ENCODE data around the gene NYNRIN. TPM values are rescaled to one million over a fixed set of nuclear protein-coding genes. Genes with fewer than 3 reads are reported as not detected.
"Not testable (repeated sequence)": the region's sequence is repeated elsewhere in the genome, so short reads cannot be mapped to it uniquely, and the experiment has no call there.

NYNRIN gene
- total and polyA plus RNA-seq, 12 donors: 3.6 to 9.0 (median 6.4) TPM

DNA sequence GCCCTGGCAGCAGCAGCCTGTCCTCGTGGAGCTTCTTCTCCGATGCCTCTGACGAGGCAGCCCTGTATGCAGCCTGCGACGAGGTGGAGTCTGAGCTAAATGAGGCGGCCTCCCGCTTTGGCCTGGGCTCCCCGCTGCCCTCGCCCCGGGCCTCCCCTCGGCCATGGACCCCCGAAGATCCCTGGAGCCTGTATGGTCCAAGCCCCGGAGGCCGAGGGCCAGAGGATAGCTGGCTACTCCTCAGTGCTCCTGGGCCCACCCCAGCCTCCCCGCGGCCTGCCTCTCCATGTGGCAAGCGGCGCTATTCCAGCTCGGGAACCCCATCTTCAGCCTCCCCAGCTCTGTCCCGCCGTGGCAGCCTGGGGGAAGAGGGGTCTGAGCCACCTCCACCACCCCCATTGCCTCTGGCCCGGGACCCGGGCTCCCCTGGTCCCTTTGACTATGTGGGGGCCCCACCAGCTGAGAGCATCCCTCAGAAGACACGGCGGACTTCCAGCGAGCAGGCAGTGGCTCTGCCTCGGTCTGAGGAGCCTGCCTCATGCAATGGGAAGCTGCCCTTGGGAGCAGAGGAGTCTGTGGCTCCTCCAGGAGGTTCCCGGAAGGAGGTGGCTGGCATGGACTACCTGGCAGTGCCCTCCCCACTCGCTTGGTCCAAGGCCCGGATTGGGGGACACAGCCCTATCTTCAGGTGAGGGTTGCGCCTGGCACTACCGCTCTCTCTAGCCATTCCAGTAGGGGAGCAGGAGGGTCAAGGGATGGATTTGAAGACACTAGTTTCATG, 28.7 kb upstream of the NYNRIN start:
- peak overlapping the region in 1 of 10 donors; percentile 59 for H3K4me3 ChIP-seq
- peaks cover 0 to 24% (median 0%) of the 10 kb centered on the region in 9 donors for H3K36me3 ChIP-seq
- 86 to 88% methylated on average over 32 of the region's 32 CpGs for WGBS, 2 donors
- H3K9me3 ChIP-seq: no peaks in the 10 kb centered on the region
- DNase-seq (no peak), ATAC-seq (no peak)
- peaks cover 0 to 69% (median 22%) of the 10 kb centered on the region in 9 donors for H3K4me1 ChIP-seq
- peaks cover 0 to 45% (median 9%) of the 10 kb centered on the region in 7 donors for H3K27me3 ChIP-seq
- TF ChIP-seq, protein P1, sequence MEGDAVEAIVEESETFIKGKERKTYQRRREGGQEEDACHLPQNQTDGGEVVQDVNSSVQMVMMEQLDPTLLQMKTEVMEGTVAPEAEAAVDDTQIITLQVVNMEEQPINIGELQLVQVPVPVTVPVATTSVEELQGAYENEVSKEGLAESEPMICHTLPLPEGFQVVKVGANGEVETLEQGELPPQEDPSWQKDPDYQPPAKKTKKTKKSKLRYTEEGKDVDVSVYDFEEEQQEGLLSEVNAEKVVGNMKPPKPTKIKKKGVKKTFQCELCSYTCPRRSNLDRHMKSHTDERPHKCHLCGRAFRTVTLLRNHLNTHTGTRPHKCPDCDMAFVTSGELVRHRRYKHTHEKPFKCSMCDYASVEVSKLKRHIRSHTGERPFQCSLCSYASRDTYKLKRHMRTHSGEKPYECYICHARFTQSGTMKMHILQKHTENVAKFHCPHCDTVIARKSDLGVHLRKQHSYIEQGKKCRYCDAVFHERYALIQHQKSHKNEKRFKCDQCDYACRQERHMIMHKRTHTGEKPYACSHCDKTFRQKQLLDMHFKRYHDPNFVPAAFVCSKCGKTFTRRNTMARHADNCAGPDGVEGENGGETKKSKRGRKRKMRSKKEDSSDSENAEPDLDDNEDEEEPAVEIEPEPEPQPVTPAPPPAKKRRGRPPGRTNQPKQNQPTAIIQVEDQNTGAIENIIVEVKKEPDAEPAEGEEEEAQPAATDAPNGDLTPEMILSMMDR (IDR thresholded peaks at IDR 0.05): no peak
- intact Hi-C loops (cut with DNase I): loop anchor here in 4 of 10 donors (5.0 to 10.0 kb wide), 3 partner anchors 42 to 65 kb away; no protein-coding TSS in a partner anchor
- peak overlapping the region in 1 of 10 donors; percentile 95 for H3K27ac ChIP-seq

DNA sequence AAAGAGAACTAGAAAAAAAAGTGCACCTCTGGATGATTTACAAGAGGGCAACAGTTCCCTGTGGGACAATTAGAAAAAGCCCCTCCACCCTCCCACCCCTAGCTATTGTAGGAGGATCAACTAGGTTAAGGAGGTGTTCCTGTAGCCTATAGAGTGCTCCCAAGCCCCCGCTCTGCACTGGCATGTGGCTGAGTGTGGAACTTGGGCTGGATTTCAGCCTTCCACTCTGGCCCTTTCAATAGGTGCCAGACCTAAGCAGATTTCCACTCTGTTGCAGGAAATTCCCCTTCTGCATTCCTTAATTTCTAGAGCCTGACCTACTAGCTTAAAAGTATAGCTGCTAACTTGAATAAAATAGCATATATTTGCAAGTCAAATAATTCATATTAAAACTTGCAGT, 28.1 kb upstream of the NYNRIN start:
- intact Hi-C loops (cut with DNase I): loop anchor here in 2 of 10 donors (1.0 to 5.0 kb wide), 2 partner anchors 42 to 62 kb away; no protein-coding TSS in a partner anchor
- TF ChIP-seq, protein P1 (IDR thresholded peaks at IDR 0.05): no peak
- Histone ChIP-seq H3K9me3 (no peaks in the 10 kb centered on the region), H3K27me3 (peaks cover 0 to 39% (median 9%) of the 10 kb centered on the region in 7 donors), H3K36me3 (peaks cover 0 to 24% (median 0%) of the 10 kb centered on the region in 9 donors), H3K4me1 (peaks cover 0 to 62% (median 15%) of the 10 kb centered on the region in 9 donors), H3K4me3 (no peak overlapping the region), H3K27ac (peak overlapping the region in 1 of 10 donors; percentile 15)
- WGBS, 2 donors: 77 to 86% methylated on average over 1 of the region's 1 CpG
- ATAC-seq (no peak), DNase-seq (no peak)

DNA sequence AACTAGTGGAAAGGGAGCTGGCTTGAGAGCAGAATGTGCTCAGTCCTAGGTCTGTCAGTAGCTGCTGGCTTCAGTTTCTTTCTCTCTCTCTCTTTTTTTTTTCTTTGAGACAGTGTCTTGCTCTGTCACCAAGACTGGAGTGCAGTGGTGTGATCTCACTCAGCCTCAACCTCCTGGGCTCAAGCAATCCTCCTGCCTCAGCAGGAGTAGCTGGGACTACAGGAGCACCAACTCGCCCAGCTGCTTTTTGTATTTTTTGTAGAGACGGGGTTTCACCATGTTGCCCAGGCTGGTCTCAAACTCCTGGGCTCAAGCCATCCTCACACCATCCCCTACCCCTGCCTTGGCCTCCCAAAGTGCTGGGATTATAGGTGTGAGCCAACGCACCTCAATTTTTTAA, 27.2 kb upstream of the NYNRIN start:
- H3K27ac ChIP-seq: peak overlapping the region in 6 of 10 donors; percentile 36 to 68 (median 46)
- H3K27me3 ChIP-seq: peaks cover 0 to 30% (median 9%) of the 10 kb centered on the region in 7 donors
- not testable (repeated sequence) for DNase-seq, ATAC-seq, H3K4me3 ChIP-seq, H3K9me3 ChIP-seq
- peaks cover 0 to 27% (median 0%) of the 10 kb centered on the region in 9 donors for H3K36me3 ChIP-seq
- H3K4me1 ChIP-seq: peaks cover 0 to 61% (median 16%) of the 10 kb centered on the region in 9 donors
- WGBS, 2 donors: 81 to 89% methylated on average over 3 of the region's 3 CpGs
- intact Hi-C loops (cut with DNase I): loop anchor here in 2 of 10 donors (1.0 to 5.0 kb wide), 2 partner anchors 41 to 61 kb away; no protein-coding TSS in a partner anchor

DNA sequence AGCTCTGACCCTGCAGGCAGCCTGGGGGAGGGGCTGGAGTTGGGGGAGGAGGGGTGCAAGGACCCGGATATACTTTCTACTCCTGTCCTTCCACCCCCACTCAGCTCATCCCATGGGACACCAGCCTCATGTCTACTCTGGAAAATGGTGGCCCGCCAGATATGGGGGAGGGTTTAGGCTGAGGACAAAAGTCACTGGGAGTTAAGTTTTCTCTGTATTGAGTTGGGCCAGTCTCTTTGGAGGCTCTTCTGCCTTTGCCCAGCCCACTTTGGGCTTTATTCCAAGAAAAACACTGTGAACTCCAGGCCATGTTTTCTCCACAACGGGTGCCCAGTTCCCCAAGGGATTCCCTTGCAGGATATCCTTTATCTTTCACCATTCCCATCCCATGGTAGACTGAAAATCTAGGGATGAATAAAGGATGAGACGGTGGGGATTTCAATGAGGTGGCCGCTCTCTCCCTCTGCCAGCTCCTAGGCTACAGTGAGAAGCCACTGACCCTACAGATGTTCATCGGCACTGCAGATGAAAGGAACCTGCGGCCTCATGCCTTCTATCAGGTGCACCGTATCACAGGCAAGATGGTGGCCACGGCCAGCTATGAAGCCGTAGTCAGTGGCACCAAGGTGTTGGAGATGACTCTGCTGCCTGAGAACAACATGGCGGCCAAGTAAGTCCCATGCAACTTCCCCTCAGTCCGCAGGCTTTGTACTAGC, 25.9 kb upstream of the NYNRIN start:
- Histone ChIP-seq H3K27me3 (peaks cover 0 to 20% (median 3%) of the 10 kb centered on the region in 7 donors), H3K9me3 (no peaks in the 10 kb centered on the region), H3K4me1 (peaks cover 0 to 60% (median 7%) of the 10 kb centered on the region in 9 donors), H3K4me3 (no peak overlapping the region), H3K27ac (peak overlapping the region in 6 of 10 donors; percentile 34 to 68 (median 44)), H3K36me3 (peaks cover 0 to 34% (median 0%) of the 10 kb centered on the region in 9 donors)
- TF ChIP-seq, protein P1 (IDR thresholded peaks at IDR 0.05): no peak
- WGBS, 2 donors: 78 to 79% methylated on average over 12 of the region's 12 CpGs
- peak; percentile 8 to 43 (median 17) for ATAC-seq
- peak; percentile 71 to 79 for DNase-seq
- intact Hi-C loops (cut with DNase I): loop anchor here in 1 of 10 donors (5.0 kb wide), 1 partner anchor 39 kb away; no protein-coding TSS in a partner anchor

Data from heart right ventricle (tissue), 16 donors.